Stimulated activated CD4-positive, alpha-beta T cell treated with anti-CD3 and anti-CD28 coated beads, Interleukin-4, amount 100 ng/mL, for 4 hours (primary cell): ENCODE data around the gene CDK10.
"Not testable (repeated sequence)": the region's sequence is repeated elsewhere in the genome, so short reads cannot be mapped to it uniquely, and the experiment has no call there.

Experiments
- DNase-seq, 2 experiments: peaks; one replicate each; pipeline ENCODE4 v3.0.0-alpha.2; 2020

Gene CDK10

GRCh38 chr16:89668790-89669158 is 17.7 kb upstream of the CDK10 start:
- no peak for DNase-seq

GRCh38 chr16:89669755-89670154 is 16.7 kb upstream of the CDK10 start:
- DNase-seq: no peak

- no peak for DNase-seq
Measured at GRCh38 chr16:89670496-89671431, 15.7 kb upstream of the CDK10 start.

GRCh38 chr16:89671565-89671964 is 14.9 kb upstream of the CDK10 start:
- DNase-seq: not testable (repeated sequence)

GRCh38 chr16:89672177-89672941 is 14.1 kb upstream of the CDK10 start:
- no peak for DNase-seq

- no peak for DNase-seq
Measured at GRCh38 chr16:89678258-89678657, 8.2 kb upstream of the CDK10 start.

GRCh38 chr16:89685916-89686315 is 573 bp upstream of the CDK10 start:
- DNase-seq: no peak

GRCh38 chr16:89687092-89687940 is 827 bp downstream of the CDK10 start:
- no peak for DNase-seq

GRCh38 chr16:89688395-89688794 is 1.9 kb downstream of the CDK10 start:
- DNase-seq: no peak

GRCh38 chr16:89689142-89689541 is 2.7 kb downstream of the CDK10 start:
- no peak for DNase-seq

- DNase-seq: not testable (repeated sequence)
Measured at GRCh38 chr16:89689621-89690020, 3.1 kb downstream of the CDK10 start.

- DNase-seq: no peak
Measured at GRCh38 chr16:89690392-89690901, 4.0 kb downstream of the CDK10 start.

GRCh38 chr16:89691231-89691985 is 4.9 kb downstream of the CDK10 start:
- DNase-seq: no peak

- no peak for DNase-seq
Measured at GRCh38 chr16:89691986-89692569, 5.6 kb downstream of the CDK10 start.

- no peak for DNase-seq
Measured at GRCh38 chr16:89693289-89693731, 6.8 kb downstream of the CDK10 start.

GRCh38 chr16:89693931-89694783 is 7.7 kb downstream of the CDK10 start:
- DNase-seq: no peak

GRCh38 chr16:89694784-89695085 is 8.2 kb downstream of the CDK10 start:
- DNase-seq: not testable (repeated sequence)

GRCh38 chr16:89695086-89695874 is 8.8 kb downstream of the CDK10 start:
- DNase-seq: no peak

GRCh38 chr16:89695875-89696669 is 9.6 kb downstream of the CDK10 start:
- no peak for DNase-seq
